B cell (primary cell): ENCODE data around the gene MYH1. TPM values are rescaled to one million over a fixed set of nuclear protein-coding genes. Genes with fewer than 3 reads are reported as not detected.

Experiments
- ATAC-seq: fragments of 200-7000 bp; cut with Tn5 transposase; one replicate; pipeline ENCODE4 v1.10.0; 2021; ENCODE audit warnings: low read depth, mild to moderate bottlenecking, moderate number of reproducible peaks, moderate library complexity
- CTCF ChIA-PET: fragments of 350-600 bp; sonication (Branson Sonifier 250); formaldehyde crosslinking; loops from one replicate; lab custom pipeline; 2021; ENCODE audit warnings: antibody characterized with exemption, inconsistent platforms; lab: Charles Lee
- POLR2A ChIA-PET: fragments of 350-600 bp; sonication (Branson Sonifier 250); formaldehyde crosslinking; loops from one replicate; lab custom pipeline; 2021; ENCODE audit warnings: antibody characterized with exemption; lab: Charles Lee
- DNase-seq: peaks from one replicate; pipeline ENCODE4 v3.0.0; 2013
- H2AFZ ChIP-seq: 2 replicates; pipeline ENCODE4 v1.6.1; 2012; ENCODE audit warnings: mild to moderate bottlenecking, low read depth, low read length; ENCODE audit not compliant: insufficient read depth, poor library complexity, severe bottlenecking
- H3K27ac ChIP-seq, 2 donors: 1 replicate in 1 of 2; 2 replicates in 1 of 2; pipeline ENCODE4 v1.5.1; 2012 to 2013; ENCODE audit warnings: low read length in 2 of 2, mild to moderate bottlenecking in 2 of 2, moderate library complexity in 1 of 2
- H3K27me3 ChIP-seq, 4 experiments: fragments of 200-600 bp in 1 of 4; sonication (generic) in 1 of 4; replicated peaks in 1 of 4; 1 replicate in 2 of 4; 2 replicates in 2 of 4; pipeline versions ENCODE4 v1.6.1 to v1.7.0; 2013 to 2016; ENCODE audit warnings: low read length in 3 of 4, mild to moderate bottlenecking in 2 of 4, mixed read lengths in 1 of 4, moderate library complexity in 1 of 4; ENCODE audit not compliant: insufficient read depth in 4 of 4, control insufficient read depth in 3 of 4; ENCODE audit errors: control extremely low read depth in 1 of 4
- H3K36me3 ChIP-seq, 2 experiments: replicated peaks in 1 of 2; 1 replicate in 1 of 2; 2 replicates in 1 of 2; pipeline versions ENCODE4 v1.6.1 to v1.7.1; 2013; ENCODE audit warnings: low read length in 1 of 2; ENCODE audit not compliant: insufficient read depth in 2 of 2, control insufficient read depth in 1 of 2; ENCODE audit errors: control extremely low read depth in 1 of 2, extremely low read depth in 1 of 2
- H3K4me1 ChIP-seq, 2 donors: fragments of 200-600 bp in 1 of 2; sonication (generic) in 1 of 2; 1 replicate in 1 of 2; 2 replicates in 1 of 2; pipeline versions ENCODE4 v1.5.1 to v1.6.1; 2013 to 2017; ENCODE audit warnings: low read length in 2 of 2; ENCODE audit not compliant: control insufficient read depth in 2 of 2, insufficient read depth in 2 of 2
- H3K4me2 ChIP-seq: replicated peaks from 2 replicates; pipeline ENCODE3; 2012; ENCODE audit warnings: mild to moderate bottlenecking, low read depth, low read length; ENCODE audit not compliant: poor library complexity, severe bottlenecking
- H3K4me3 ChIP-seq, 5 experiments: fragments of 200-600 bp in 1 of 5; sonication (generic) in 1 of 5; 1 replicate in 3 of 5; 2 replicates in 2 of 5; pipeline versions ENCODE4 v1.5.1 to v1.7.0; 2011 to 2016; ENCODE audit warnings: low read length in 4 of 5, mild to moderate bottlenecking in 4 of 5, low read depth in 2 of 5, control low read depth in 1 of 5, moderate library complexity in 1 of 5; ENCODE audit not compliant: insufficient read depth in 1 of 5; ENCODE audit errors: control extremely low read depth in 1 of 5, extremely low read depth in 1 of 5
- H3K79me2 ChIP-seq: fragments of 200-600 bp; sonication (generic); one replicate; pipeline ENCODE4 v1.6.0; 2016; ENCODE audit warnings: low read length; ENCODE audit not compliant: control insufficient read depth, insufficient read depth
- H3K9ac ChIP-seq: fragments of 200-600 bp; sonication (generic); 2 replicates; pipeline ENCODE4 v1.6.1; 2017; ENCODE audit warnings: mild to moderate bottlenecking, low read length, moderate library complexity
- H3K9me3 ChIP-seq, 3 donors: one replicate each; pipeline versions ENCODE4 v1.6.1 to v1.7.1; 2013; ENCODE audit warnings: low read length in 2 of 3; ENCODE audit not compliant: control insufficient read depth in 2 of 3, insufficient read depth in 1 of 3; ENCODE audit errors: control extremely low read depth in 1 of 3
- H4K20me1 ChIP-seq: 2 replicates; pipeline ENCODE4 v1.6.0; 2012; ENCODE audit warnings: mild to moderate bottlenecking, low read length; ENCODE audit not compliant: insufficient read depth, control insufficient read depth, poor library complexity, severe bottlenecking
- H3K27ac Mint-ChIP-seq: one replicate; pipeline ENCODE4 v1.8.0; 2021; ENCODE audit warnings: mixed read lengths
- H3K27me3 Mint-ChIP-seq: one replicate; pipeline ENCODE4 v1.8.0; 2021; ENCODE audit warnings: mixed read lengths
- H3K4me1 Mint-ChIP-seq: one replicate; pipeline ENCODE4 v1.8.0; 2021; ENCODE audit warnings: mixed read lengths
- H3K4me3 Mint-ChIP-seq: one replicate; pipeline ENCODE4 v1.8.0; 2021; ENCODE audit warnings: mixed read lengths
- H3K9me3 Mint-ChIP-seq: one replicate; pipeline ENCODE4 v1.8.0; 2022; ENCODE audit warnings: mixed read lengths; ENCODE audit not compliant: insufficient read depth
- CTCF ChIP-seq: fragments of 200-600 bp; IDR thresholded peaks from one replicate; pipeline ENCODE4 v1.8.0; 2022; ENCODE audit warnings: antibody characterized with exemption, mild to moderate bottlenecking
- EZH2 ChIP-seq: IDR thresholded peaks from 2 replicates; pipeline ENCODE4 v1.6.1; 2012; ENCODE audit warnings: borderline replicate concordance, low read depth, mild to moderate bottlenecking, moderate library complexity, low read length; ENCODE audit not compliant: insufficient read depth, poor library complexity, severe bottlenecking
- WGBS: methylation state at CpG from one replicate; pipeline ENCODE4 v1.1.5; 2013; ENCODE audit warnings: missing lambda C conversion rate; ENCODE audit not compliant: insufficient coverage; 5-methylcytosine and 5-hydroxymethylcytosine counted together
- intact Hi-C: fragments of 100-400 bp; cut with micrococcal nuclease; formaldehyde crosslinking; loops from one replicate; pipeline ENCODE4 v1.10.0; 2022
- polyA plus RNA-seq: library from polyadenylated mRNA; depleted of rRNA; stranded (reverse); fragments of >200 nt; gene quantifications from 2 replicates; pipeline ENCODE4 v1.2.3, GENCODE V29; 2012
- total RNA-seq, 2 donors: library from RNA; stranded (reverse); fragments of 120-200 nt in 1 of 2; gene quantifications; 1 replicate in 1 of 2; 2 replicates in 1 of 2; pipeline versions ENCODE4 v1.2.3 to v1.2.4, GENCODE V29; 2013 to 2022

Gene MYH1
- total and polyA plus RNA-seq, 2 donors (not counting 1 experiment from before 2014, with no cell fraction given), result not detected

GRCh38 chr17:10474536-10474935 lies 43.8 kb downstream of the MYH1 start:
- Histone ChIP-seq H3K36me3 (no peaks in the 10 kb centered on the region), H3K9ac (no peak overlapping the region), H3K4me1 (no peaks in the 10 kb centered on the region), H3K4me3 (no peak overlapping the region), H3K27me3 (peaks cover 0 to 2% (median 0%) of the 10 kb centered on the region in 4 experiments), H2AFZ (no peak overlapping the region), H4K20me1 (no peaks in the 10 kb centered on the region), H3K9me3 (no peaks in the 10 kb centered on the region), H3K79me2 (no peaks in the 10 kb centered on the region), H3K4me2 (no peak overlapping the region), H3K27ac (no peak overlapping the region)
- intact Hi-C loops, result no loop called here
- DNase-seq (no peak), ATAC-seq (no peak)
- ChIA-PET POLR2A (no interaction called here), CTCF (interaction anchor here (0.8 kb wide), 1 partner anchor 245 kb away, joined by 3 read pairs; no protein-coding TSS in a partner anchor)
- Mint-ChIP-seq H3K27ac (no peak overlapping the region), H3K27me3 (no peaks in the 10 kb centered on the region), H3K9me3 (no peaks in the 10 kb centered on the region), H3K4me3 (no peak overlapping the region), H3K4me1 (no peaks in the 10 kb centered on the region)
- TF ChIP-seq EZH2 (no peak), CTCF (no peak)
- no CpG with 5 or more reads among the region's 4 CpGs for WGBS

GRCh38 chr17:10471858-10472257 lies 46.5 kb downstream of the MYH1 start:
- H3K4me3 ChIP-seq, result no peak overlapping the region
- H3K4me1 ChIP-seq, result no peaks in the 10 kb centered on the region
- no peaks in the 10 kb centered on the region for H3K79me2 ChIP-seq
- Mint-ChIP-seq H3K4me3 (no peak overlapping the region), H3K4me1 (no peaks in the 10 kb centered on the region), H3K27ac (no peak overlapping the region), H3K27me3 (no peaks in the 10 kb centered on the region), H3K9me3 (no peaks in the 10 kb centered on the region)
- H3K27me3 ChIP-seq, result peaks cover 0 to 3% (median 0%) of the 10 kb centered on the region in 4 experiments
- no CpG with 5 or more reads among the region's 1 CpG for WGBS
- H3K27ac ChIP-seq, result no peak overlapping the region
- no peak overlapping the region for H2AFZ ChIP-seq
- DNase-seq, result no peak
- POLR2A ChIA-PET, result no interaction called here
- CTCF ChIA-PET, result no interaction called here
- no peaks in the 10 kb centered on the region for H3K36me3 ChIP-seq
- H3K9ac ChIP-seq, result no peak overlapping the region
- H3K9me3 ChIP-seq, result peaks cover 0 to 1% (median 0%) of the 10 kb centered on the region in 3 donors
- ATAC-seq, result no peak
- no peak overlapping the region for H3K4me2 ChIP-seq
- intact Hi-C loops, result no loop called here
- H4K20me1 ChIP-seq, result no peaks in the 10 kb centered on the region
- no peak for TF ChIP-seq EZH2
- no peak for TF ChIP-seq CTCF
